ENCODE measurements around the gene NEU1.

Gene NEU1

DNA sequence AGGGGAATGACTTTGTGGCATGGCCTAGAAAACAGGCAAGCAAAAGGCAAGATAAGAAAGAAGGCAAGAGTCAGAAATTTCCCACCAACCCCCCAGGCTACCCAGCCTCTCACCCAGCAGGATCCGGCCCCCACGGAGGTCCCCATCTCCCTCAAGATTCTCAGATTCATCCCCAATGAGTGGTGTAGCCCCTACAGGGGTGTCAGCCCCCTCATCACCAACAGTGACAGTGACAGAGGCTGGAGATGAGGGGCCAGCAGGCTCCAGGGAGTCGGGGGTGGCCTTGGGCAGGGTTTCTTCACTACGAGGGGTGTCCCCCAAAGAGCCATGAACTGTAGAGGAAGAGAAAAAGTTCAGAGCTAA lies 33.9 kb upstream of the NEU1 start:
- no peak for DNase-seq (ENCODE audit: low read depth in 3 of 3)

DNA sequence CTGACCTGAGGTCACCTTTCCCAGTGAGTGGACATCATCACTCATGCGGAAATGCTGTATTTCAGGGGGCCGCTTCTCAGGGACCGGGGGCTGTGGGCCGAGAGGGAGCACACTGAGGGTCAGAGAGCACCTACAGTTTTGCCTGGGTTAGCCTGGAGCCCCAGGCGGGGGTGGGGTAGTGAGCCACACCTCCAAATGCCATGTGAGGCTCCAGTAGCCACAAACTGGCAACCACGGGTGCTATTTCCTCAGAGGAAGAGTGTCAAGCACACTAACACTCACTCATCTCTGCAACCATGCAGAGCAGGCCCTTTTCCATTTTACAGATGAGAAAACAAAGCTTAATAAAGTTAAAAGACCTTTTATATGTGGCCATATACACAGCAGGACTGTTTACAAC lies 30.2 kb upstream of the NEU1 start:
- no peak for DNase-seq (ENCODE audit: low read depth in 3 of 3)

- DNase-seq (ENCODE audit: low read depth in 3 of 3): no peak
These were observed 26.8 kb upstream of the NEU1 start for GRCh38 chr6:31889331-31889972.

DNA sequence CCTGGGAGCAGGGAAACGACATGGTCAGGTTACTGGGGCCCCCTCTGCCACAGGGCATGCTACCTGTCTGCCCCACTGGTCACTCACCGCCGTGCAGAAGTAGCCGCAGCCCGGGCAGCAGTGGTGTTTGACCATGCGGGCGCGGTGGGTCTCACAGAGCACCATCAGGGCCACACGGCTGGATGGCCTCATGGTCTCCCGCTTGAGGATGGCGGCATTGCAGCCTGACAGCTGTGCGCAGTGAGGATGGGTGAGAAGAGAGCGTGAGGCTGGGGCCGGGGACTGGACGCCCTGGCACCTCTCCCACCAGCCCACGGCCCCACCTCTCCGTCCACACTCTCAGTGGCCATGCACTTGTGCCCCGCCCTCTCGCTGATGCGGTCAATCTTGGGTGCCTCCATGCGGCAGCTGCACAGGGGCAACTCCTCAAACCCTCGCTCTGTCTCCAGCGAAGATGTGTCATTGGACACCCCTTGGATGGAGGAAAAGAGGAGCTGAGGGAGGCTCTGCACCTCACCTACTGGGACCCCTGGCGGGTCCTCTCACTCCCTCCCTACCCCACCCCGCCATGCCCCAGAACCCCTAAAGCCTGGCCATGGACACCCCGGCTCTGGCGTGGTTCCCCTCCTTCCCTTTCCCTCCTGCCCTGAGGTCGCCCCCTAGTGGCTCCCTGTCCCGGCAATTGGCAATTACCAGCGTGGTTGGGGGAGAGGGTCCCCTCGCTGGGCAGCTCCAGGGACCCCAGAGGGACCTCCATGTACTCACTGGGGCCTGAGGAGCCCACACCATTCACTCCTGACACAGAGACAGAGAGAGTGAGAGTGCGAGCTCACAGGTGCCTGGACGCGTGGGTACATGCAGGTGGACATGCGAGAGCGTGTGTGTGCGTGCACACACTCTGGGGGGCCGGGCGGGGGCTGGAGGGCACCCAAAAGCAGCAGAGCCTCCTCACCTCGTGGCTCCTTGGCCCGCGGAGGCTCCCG lies 25.9 kb upstream of the NEU1 start:
- peak in 1 of 3 donors; percentile 52 for DNase-seq (ENCODE audit: low read depth in 3 of 3)

- no peak for DNase-seq (ENCODE audit: low read depth in 3 of 3)
These were observed 24.8 kb upstream of the NEU1 start for GRCh38 chr6:31887173-31888007.

- DNase-seq (ENCODE audit: low read depth in 3 of 3): no peak
These were observed 23.9 kb upstream of the NEU1 start for GRCh38 chr6:31886541-31886991.

- no peak for DNase-seq (ENCODE audit: low read depth in 3 of 3)
These were observed 22.0 kb upstream of the NEU1 start for GRCh38 chr6:31884528-31885035.

- DNase-seq (ENCODE audit: low read depth in 3 of 3): no peak
These were observed 21.1 kb upstream of the NEU1 start for GRCh38 chr6:31883676-31884075.

- DNase-seq (ENCODE audit: low read depth in 3 of 3): no peak
These were observed 19.7 kb upstream of the NEU1 start for GRCh38 chr6:31882344-31882743.

DNA sequence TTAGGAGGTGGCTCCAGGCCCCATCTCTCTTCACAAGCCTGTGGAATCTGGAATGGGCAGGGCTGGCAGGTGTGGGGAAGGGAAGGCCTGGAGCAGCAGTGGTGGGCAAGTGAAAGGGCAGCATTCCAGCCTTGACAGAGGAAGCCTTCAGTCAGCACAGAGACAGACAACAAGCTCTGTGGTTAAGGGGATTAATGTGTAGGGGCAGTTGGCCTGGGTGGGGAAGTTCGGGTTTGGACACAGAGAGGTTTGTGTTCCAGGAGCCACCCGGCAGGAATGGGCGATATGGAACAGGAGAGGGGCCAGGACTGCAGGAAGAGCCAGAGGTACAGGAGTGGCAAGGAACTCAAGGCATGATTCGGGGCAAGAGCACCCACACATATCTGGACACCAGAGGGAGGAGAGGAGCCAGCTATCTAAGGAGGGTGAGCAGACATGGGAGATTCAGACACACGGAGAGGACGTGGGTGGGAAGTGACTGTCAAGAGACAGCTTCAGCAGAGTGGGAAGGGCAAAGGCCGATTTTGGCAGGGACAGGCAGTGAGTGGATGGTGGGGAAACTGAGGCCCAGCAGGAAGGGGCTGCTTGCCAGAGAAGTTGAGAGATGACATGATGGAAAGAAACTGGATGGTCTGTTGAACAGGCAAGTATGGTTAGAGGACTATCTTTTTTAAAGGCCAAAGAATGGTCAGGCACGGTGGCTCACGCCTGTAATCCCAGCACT lies 18.7 kb upstream of the NEU1 start:
- DNase-seq (ENCODE audit: low read depth in 3 of 3): no peak

- no peak for DNase-seq (ENCODE audit: low read depth in 3 of 3)
These were observed 18.0 kb upstream of the NEU1 start for GRCh38 chr6:31880616-31881015.

GRCh38 chr6:31879901-31880300 lies 17.3 kb upstream of the NEU1 start:
- DNase-seq (ENCODE audit: low read depth in 3 of 3): no peak

DNA sequence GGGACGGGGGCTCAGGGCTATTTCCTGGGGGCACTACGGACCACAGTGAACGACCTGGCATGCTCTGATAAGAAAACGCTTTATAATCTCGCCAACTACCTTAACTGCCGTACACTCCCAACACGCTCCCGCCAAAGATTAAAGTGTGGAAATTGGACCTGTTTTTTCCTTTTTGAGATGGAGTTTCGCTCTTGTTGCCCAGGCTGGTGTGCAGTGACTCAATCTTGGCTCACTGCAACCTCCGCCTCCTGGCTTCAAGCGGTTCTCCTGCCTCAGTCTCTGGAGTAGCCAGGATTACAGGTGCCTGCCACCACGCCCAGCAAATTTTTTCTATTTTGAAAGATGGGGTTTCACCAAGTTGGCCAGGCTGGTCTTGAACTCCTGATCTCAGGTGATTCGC lies 16.5 kb upstream of the NEU1 start:
- DNase-seq (ENCODE audit: low read depth in 3 of 3): no peak

DNA sequence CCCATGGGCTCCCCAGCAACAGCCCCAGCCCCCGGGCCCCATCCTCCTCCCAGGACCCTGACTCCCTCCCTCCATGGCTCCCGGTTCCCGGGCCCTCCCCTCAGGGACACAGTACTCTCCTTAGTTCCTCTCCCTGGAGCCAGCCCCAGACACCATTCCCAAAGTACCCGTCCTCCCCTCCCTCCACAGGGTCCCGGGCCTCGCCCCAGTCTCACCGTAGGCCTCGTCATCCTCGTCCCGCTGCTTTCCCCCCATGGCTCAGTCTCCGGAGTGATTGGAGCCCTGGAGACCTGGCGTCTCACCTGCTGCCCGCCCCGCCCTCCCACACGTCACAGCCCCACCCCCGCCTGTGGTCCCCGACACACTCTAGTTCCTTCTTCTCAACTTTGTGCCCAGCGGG lies 16.1 kb upstream of the NEU1 start, which contains the start of gene SLC44A4:
TSS of gene SLC44A4 (minus strand) at position 272 of the 400 bp plus-strand sequence. CDS start at position 255, 17 bp downstream.
- no peak for DNase-seq (ENCODE audit: low read depth in 3 of 3)

DNA sequence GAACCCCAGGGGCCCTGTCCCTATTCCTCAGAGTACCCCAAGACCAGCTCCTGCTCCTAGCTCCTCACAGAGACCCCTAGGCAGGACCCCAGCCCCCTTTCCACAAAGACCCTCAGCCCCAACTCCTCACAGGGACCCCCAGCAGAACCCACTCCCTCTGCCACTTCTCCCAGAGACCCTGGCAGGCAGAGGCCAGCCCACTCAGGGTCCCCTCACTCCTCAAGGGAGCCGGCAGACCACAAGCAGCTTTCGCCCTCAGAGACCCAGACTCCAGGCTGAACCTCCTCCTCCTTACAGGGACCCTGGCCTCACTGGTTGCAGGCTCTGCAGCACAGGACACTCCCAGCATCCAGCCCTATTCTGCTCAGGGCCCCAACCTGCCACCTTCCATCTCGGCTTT lies 15.6 kb upstream of the NEU1 start:
- no peak for DNase-seq (ENCODE audit: low read depth in 3 of 3)

- DNase-seq (ENCODE audit: low read depth in 3 of 3): no peak
These were observed 15.1 kb upstream of the NEU1 start for GRCh38 chr6:31877651-31878161.

DNA sequence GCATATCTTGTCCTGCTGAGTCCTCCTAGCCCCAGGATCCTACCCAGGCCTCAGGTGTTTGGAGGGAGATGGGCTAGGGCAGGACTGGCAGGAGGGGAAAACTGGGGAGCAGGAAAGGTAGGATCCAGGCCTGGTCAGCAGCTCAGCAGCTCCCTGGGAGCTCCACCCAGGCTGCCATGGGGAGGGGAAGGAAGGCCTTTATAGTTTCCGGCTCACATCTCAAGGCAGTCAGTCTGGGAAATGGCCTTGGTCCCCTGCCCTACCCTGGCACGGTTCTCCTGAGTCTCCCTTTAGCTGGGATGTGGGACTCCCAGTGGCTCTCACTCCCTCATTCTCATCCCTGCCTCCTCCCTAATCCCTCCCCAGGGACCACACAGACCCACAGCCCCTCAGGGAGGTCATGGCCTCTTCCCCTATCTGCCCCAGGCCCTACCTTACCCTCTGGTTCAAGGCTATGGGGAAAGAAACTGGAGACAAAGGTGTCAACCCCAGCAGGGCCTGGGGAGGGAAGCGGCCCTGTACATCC lies 14.6 kb upstream of the NEU1 start:
- no peak for DNase-seq (ENCODE audit: low read depth in 3 of 3)

DNA sequence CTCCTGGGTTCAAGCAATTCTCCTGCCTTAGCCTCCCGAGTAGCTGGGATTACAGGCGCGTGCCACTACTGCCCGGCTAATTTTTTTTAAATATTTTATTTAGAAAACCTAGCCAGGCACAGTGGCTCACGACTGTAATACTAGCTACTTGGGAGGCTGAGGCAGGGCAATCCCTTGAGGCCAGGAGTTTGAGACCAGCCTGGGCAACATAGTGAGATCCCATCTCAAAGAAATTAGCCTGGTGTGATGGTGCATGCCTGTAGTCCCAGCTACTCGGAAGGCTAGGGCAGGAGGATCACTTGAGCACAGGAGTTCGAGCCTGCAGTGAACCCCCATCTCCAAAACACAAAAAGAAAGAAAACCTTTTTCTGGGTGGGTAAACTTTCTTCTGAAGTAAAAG lies 13.7 kb upstream of the NEU1 start:
- DNase-seq (ENCODE audit: low read depth in 3 of 3): no peak

- DNase-seq (ENCODE audit: low read depth in 3 of 3): no peak
These were observed 13.3 kb upstream of the NEU1 start for GRCh38 chr6:31875877-31876276.

DNA sequence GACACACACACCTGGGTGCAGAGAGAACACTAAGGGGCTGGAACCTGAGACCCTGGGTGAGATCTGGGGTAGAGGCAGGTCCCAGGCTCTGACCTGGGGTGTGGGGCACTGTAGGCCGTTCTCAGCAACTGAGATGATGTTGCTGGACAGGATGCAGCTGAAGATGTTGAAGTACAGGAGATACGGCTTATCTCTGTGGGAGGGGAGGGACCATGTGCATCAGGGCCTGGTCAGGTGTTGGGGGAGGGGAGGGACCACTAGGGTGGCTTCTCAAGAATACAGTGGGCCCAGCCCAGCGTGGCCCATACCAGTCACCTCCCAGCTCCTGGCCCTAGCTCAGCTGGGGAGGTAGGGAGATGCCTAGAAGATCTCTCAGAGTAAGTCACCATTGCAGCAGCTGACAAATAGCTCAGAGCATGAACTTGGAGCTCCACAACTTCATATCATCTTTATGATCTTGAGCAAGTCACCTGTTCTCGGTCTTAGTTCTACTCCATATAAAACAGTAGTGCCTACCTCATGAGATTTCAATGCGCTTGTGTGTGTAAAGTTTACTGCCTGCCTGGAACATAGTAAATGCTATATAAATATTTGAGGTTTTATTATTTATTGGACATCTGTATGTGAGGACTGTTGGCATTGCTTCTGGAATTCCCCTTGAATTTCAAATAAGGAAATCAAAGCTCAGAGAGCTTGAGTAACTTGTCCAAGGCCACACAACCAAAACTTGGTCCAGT lies 12.4 kb upstream of the NEU1 start:
- no peak for DNase-seq (ENCODE audit: low read depth in 3 of 3)

Data from stimulated activated CD4-positive, alpha-beta T cell treated with anti-CD3 and anti-CD28 coated beads, TNF-alpha, amount 100 ng/mL, for 48 hours (primary cell).